ENCODE data around the gene VAV1. TPM values are rescaled to one million over a fixed set of nuclear protein-coding genes. Genes with fewer than 3 reads are reported as not detected.
A peak's percentile ranks its signal among the peaks of the same experiment; 100 is the strongest.

Gene VAV1
- total RNA-seq, 1 donor = 0.36 TPM

DNA sequence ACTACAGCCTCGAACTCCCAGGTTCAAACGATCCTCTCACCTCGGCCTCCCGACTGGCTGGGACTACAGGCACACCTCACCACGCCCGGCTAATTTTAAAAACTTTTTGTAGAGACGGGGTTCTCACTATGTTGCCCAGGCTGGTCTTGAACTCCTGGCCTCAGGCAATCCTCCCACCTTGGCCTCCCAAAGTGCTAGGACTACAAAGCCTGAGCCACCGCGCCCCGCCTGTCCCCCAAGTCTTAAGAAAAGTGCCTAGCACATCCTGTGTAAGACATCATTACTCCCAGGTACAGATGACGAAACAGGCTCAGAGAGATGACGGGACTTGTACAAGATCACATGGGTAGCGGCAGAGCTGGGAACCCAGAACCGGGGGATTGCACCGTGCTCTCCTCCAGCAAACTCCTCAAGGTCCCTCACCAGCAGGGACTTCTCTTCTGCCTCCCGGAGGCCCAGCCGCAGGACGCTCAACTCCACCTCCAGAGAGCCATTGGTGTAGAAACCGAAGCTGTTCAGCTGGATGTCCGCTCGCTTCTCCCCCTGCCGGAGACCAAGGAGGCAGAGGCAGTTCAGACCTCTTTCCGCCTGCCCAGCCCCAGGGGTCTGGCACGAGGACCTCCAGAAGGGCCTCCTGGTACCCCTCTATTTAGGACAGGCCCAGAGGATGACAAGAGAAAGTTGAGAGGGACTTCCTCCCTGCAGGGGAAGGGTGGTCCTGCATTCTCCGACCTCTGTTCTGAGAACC, 36.2 kb upstream of the VAV1 start:
- Histone ChIP-seq H3K36me3 (ENCODE audit: insufficient read depth, low read length) (no peaks in the 10 kb centered on the region), H3K4me3 (ENCODE audit: insufficient read depth, low read length) (peak overlapping the region; percentile 93), H3K27me3 (ENCODE audit: insufficient read depth, low read length) (no peaks in the 10 kb centered on the region), H3K79me2 (ENCODE audit: insufficient read depth, low read length) (peaks cover 22% of the 10 kb centered on the region), H3K9me3 (ENCODE audit: low read depth, low read length) (no peaks in the 10 kb centered on the region), H3K4me1 (ENCODE audit: insufficient read depth, low read length) (peaks cover 27% of the 10 kb centered on the region), H2AFZ (ENCODE audit: low read length) (peak overlapping the region; percentile 92), H3K27ac (ENCODE audit: low read depth, low read length) (peak overlapping the region; percentile 84), H3K4me2 (ENCODE audit: insufficient read depth, low read length) (peak overlapping the region; percentile 83), H4K20me1 (ENCODE audit: insufficient read depth, low read length) (peaks cover 4% of the 10 kb centered on the region)
- TF ChIP-seq, protein P1, sequence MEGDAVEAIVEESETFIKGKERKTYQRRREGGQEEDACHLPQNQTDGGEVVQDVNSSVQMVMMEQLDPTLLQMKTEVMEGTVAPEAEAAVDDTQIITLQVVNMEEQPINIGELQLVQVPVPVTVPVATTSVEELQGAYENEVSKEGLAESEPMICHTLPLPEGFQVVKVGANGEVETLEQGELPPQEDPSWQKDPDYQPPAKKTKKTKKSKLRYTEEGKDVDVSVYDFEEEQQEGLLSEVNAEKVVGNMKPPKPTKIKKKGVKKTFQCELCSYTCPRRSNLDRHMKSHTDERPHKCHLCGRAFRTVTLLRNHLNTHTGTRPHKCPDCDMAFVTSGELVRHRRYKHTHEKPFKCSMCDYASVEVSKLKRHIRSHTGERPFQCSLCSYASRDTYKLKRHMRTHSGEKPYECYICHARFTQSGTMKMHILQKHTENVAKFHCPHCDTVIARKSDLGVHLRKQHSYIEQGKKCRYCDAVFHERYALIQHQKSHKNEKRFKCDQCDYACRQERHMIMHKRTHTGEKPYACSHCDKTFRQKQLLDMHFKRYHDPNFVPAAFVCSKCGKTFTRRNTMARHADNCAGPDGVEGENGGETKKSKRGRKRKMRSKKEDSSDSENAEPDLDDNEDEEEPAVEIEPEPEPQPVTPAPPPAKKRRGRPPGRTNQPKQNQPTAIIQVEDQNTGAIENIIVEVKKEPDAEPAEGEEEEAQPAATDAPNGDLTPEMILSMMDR (IDR thresholded peaks at IDR 0.05; ENCODE audit: extremely low read depth, low read depth, low read length) = peak; percentile 79
- peak; percentile 100 for DNase-seq (ENCODE audit: insufficient read length, low spot score, missing footprints)

DNA sequence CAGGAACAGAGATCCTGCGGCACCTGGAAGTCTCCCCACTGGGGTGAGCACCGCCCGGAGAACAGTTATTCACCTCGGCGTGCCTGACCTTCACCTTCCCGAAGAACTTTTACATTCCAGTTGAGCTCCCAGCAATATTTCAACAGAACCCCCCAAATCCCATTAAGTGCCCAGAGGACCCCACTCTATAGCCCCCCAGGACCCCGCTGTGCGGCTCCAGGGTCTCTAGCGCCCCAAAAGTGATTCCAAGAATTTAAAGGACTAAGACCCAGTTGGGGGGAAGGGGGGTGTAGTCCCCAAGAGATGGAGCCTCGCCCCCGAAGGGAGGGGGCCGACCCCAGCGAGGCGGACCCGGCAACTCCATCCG, 35.6 kb upstream of the VAV1 start:
- Histone ChIP-seq H3K27ac (ENCODE audit: low read depth, low read length) (peak overlapping the region; percentile 84), H3K36me3 (ENCODE audit: insufficient read depth, low read length) (no peaks in the 10 kb centered on the region), H3K9me3 (ENCODE audit: low read depth, low read length) (no peaks in the 10 kb centered on the region), H3K4me1 (ENCODE audit: insufficient read depth, low read length) (peaks cover 33% of the 10 kb centered on the region), H3K27me3 (ENCODE audit: insufficient read depth, low read length) (no peaks in the 10 kb centered on the region), H3K79me2 (ENCODE audit: insufficient read depth, low read length) (peaks cover 26% of the 10 kb centered on the region), H4K20me1 (ENCODE audit: insufficient read depth, low read length) (peaks cover 7% of the 10 kb centered on the region), H2AFZ (ENCODE audit: low read length) (peak overlapping the region; percentile 92), H3K4me2 (ENCODE audit: insufficient read depth, low read length) (peak overlapping the region; percentile 83), H3K4me3 (ENCODE audit: insufficient read depth, low read length) (peak overlapping the region; percentile 93)
- TF ChIP-seq, protein P1 (IDR thresholded peaks at IDR 0.05; ENCODE audit: extremely low read depth, low read depth, low read length) = no peak
- DNase-seq (ENCODE audit: insufficient read length, low spot score, missing footprints) = no peak

DNA sequence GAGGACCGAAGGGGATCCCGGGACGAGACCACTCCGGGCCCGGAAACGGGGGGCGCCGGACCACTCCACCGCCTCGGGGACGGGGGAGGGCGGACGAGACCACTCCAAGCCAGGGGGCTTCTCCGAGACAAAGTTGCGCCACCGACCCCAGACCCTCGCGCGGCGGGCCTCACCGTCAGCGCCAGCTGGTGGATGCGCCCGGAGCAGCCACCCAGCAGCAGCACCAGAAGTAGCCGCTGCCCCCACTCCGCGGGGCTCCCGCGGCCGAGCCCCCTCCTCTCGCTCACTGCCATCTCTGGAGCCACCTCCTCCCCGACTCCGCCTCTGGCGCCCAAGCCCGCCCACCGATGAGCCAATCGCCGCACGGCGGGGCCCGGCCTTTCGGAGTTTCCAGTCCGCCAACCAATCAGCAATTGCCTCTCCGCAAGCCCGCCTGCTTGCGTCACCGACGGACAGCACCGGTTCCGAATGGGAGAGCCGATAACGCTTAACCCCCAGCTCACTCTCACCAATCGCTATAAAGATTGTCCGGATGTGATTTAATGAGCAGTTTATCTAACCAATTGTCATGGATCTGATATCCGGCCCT, 35.1 kb upstream of the VAV1 start, which contains the start of gene GPR108:
Gene GPR108 (minus strand): TSS at position 297 of the 589 bp plus-strand sequence. CDS start 4 bp downstream, at position 293.
- Histone ChIP-seq H3K4me3 (ENCODE audit: insufficient read depth, low read length) (peak within 1 kb of the TSS; percentile 93), H3K79me2 (ENCODE audit: insufficient read depth, low read length) (peaks cover 29% of the 10 kb centered on the region), H3K9me3 (ENCODE audit: low read depth, low read length) (no peaks in the 10 kb centered on the region), H4K20me1 (ENCODE audit: insufficient read depth, low read length) (peaks cover 7% of the 10 kb centered on the region), H3K27me3 (ENCODE audit: insufficient read depth, low read length) (no peaks in the 10 kb centered on the region), H3K4me1 (ENCODE audit: insufficient read depth, low read length) (peaks cover 33% of the 10 kb centered on the region), H2AFZ (ENCODE audit: low read length) (peak within 1 kb of the TSS; percentile 92), H3K27ac (ENCODE audit: low read depth, low read length) (peak within 1 kb of the TSS; percentile 84), H3K36me3 (ENCODE audit: insufficient read depth, low read length) (no peaks in the 10 kb centered on the region), H3K4me2 (ENCODE audit: insufficient read depth, low read length) (peak within 1 kb of the TSS; percentile 83)
- TF ChIP-seq, protein P1 (IDR thresholded peaks at IDR 0.05; ENCODE audit: extremely low read depth, low read depth, low read length) = no peak
- DNase-seq (ENCODE audit: insufficient read length, low spot score, missing footprints) = peak; percentile 100
